T-helper 2 cell treated with Interferon-gamma antibody and Interleukin-4, amounts not matched to agents 5 μg/mL and 100 μg/mL, for 36 hours (primary cell): ENCODE measurements around the gene SERINC2.

Source experiments
- DNase-seq: peaks from one replicate; pipeline ENCODE4 v3.0.0; 2021; ENCODE audit warnings: low spot score
- H3K27ac Mint-ChIP-seq: one replicate; pipeline ENCODE4 v1.8.0; 2021; ENCODE audit warnings: mild to moderate bottlenecking, mixed read lengths
- H3K27me3 Mint-ChIP-seq: one replicate; pipeline ENCODE4 v1.8.0; 2021; ENCODE audit warnings: low read depth, mixed read lengths
- H3K36me3 Mint-ChIP-seq: one replicate; pipeline ENCODE4 v1.8.0; 2021; ENCODE audit warnings: low read depth, mixed read lengths
- H3K4me1 Mint-ChIP-seq: one replicate; pipeline ENCODE4 v1.8.0; 2021; ENCODE audit warnings: low read depth, mixed read lengths
- H3K4me3 Mint-ChIP-seq: one replicate; pipeline ENCODE4 v1.8.0; 2022; ENCODE audit warnings: mild to moderate bottlenecking, moderate library complexity, mixed read lengths
- H3K9me3 Mint-ChIP-seq: one replicate; pipeline ENCODE4 v1.8.0; 2021; ENCODE audit warnings: mixed read lengths

SERINC2 gene

GRCh38 chr1:31396633-31397351, 16.2 kb upstream of the SERINC2 start:
- Mint-ChIP-seq H3K4me1 (peaks cover 12% of the 10 kb centered on the region), H3K27ac (no peak overlapping the region)

GRCh38 chr1:31397360-31398095, 15.5 kb upstream of the SERINC2 start:
- Mint-ChIP-seq H3K27me3 (peaks cover 2% of the 10 kb centered on the region), H3K4me1 (peaks cover 12% of the 10 kb centered on the region), H3K4me3 (no peak overlapping the region), H3K9me3 (no peaks in the 10 kb centered on the region), H3K27ac (no peak overlapping the region), H3K36me3 (no peaks in the 10 kb centered on the region)
- DNase-seq: no peak

More at GRCh38 chr1:31396633-31397351, 16.2 kb upstream of the SERINC2 start:
- Mint-ChIP-seq H3K36me3 (no peaks in the 10 kb centered on the region), H3K27me3 (peaks cover 2% of the 10 kb centered on the region), H3K9me3 (no peaks in the 10 kb centered on the region), H3K4me3 (no peak overlapping the region)
- DNase-seq: no peak

GRCh38 chr1:31398246-31398645, 14.8 kb upstream of the SERINC2 start:
- peaks cover 2% of the 10 kb centered on the region for H3K27me3 Mint-ChIP-seq
- no peak overlapping the region for H3K27ac Mint-ChIP-seq
- no peak for DNase-seq
- H3K4me3 Mint-ChIP-seq: no peak overlapping the region
- no peaks in the 10 kb centered on the region for H3K9me3 Mint-ChIP-seq
- H3K4me1 Mint-ChIP-seq: peaks cover 12% of the 10 kb centered on the region
- no peaks in the 10 kb centered on the region for H3K36me3 Mint-ChIP-seq

GRCh38 chr1:31399976-31400375, 13.0 kb upstream of the SERINC2 start:
- no peak for DNase-seq
- Mint-ChIP-seq H3K27ac (no peak overlapping the region), H3K36me3 (no peaks in the 10 kb centered on the region)

GRCh38 chr1:31400393-31400792, 12.6 kb upstream of the SERINC2 start:
- no peak overlapping the region for H3K27ac Mint-ChIP-seq
- H3K4me3 Mint-ChIP-seq: no peak overlapping the region
- H3K4me1 Mint-ChIP-seq: peaks cover 1% of the 10 kb centered on the region
- peaks cover under 1% of the 10 kb centered on the region for H3K27me3 Mint-ChIP-seq
- no peaks in the 10 kb centered on the region for H3K36me3 Mint-ChIP-seq
- H3K9me3 Mint-ChIP-seq: no peaks in the 10 kb centered on the region
- no peak for DNase-seq

More at GRCh38 chr1:31399976-31400375, 13.0 kb upstream of the SERINC2 start:
- Mint-ChIP-seq H3K4me1 (peaks cover 4% of the 10 kb centered on the region), H3K27me3 (peaks cover 2% of the 10 kb centered on the region), H3K4me3 (no peak overlapping the region), H3K9me3 (no peaks in the 10 kb centered on the region)

- Mint-ChIP-seq H3K9me3 (no peaks in the 10 kb centered on the region), H3K4me1 (no peaks in the 10 kb centered on the region), H3K36me3 (no peaks in the 10 kb centered on the region), H3K4me3 (no peak overlapping the region), H3K27me3 (no peaks in the 10 kb centered on the region), H3K27ac (no peak overlapping the region)
- DNase-seq: no peak
These were observed 11.8 kb upstream of the SERINC2 start for GRCh38 chr1:31401241-31401640.

- H3K27ac Mint-ChIP-seq: no peak overlapping the region
- no peaks in the 10 kb centered on the region for H3K4me1 Mint-ChIP-seq
- DNase-seq: no peak
- peaks cover 3% of the 10 kb centered on the region for H3K27me3 Mint-ChIP-seq
- H3K4me3 Mint-ChIP-seq: no peak overlapping the region
- no peaks in the 10 kb centered on the region for H3K36me3 Mint-ChIP-seq
- no peaks in the 10 kb centered on the region for H3K9me3 Mint-ChIP-seq
These were observed 7.3 kb upstream of the SERINC2 start for GRCh38 chr1:31405578-31406245.

- Mint-ChIP-seq H3K27ac (no peak overlapping the region), H3K4me1 (no peaks in the 10 kb centered on the region), H3K27me3 (peaks cover 17% of the 10 kb centered on the region), H3K4me3 (no peak overlapping the region), H3K36me3 (no peaks in the 10 kb centered on the region), H3K9me3 (no peaks in the 10 kb centered on the region)
- DNase-seq: no peak
These were observed 5.9 kb upstream of the SERINC2 start for GRCh38 chr1:31407029-31407626.

GRCh38 chr1:31408788-31409318, 4.2 kb upstream of the SERINC2 start:
- Mint-ChIP-seq H3K4me1 (peaks cover 3% of the 10 kb centered on the region), H3K4me3 (no peak overlapping the region), H3K27ac (no peak overlapping the region), H3K36me3 (no peaks in the 10 kb centered on the region), H3K9me3 (no peaks in the 10 kb centered on the region), H3K27me3 (peaks cover 27% of the 10 kb centered on the region)
- no peak for DNase-seq

- no peaks in the 10 kb centered on the region for H3K9me3 Mint-ChIP-seq
- no peak for DNase-seq
- no peaks in the 10 kb centered on the region for H3K36me3 Mint-ChIP-seq
- H3K27ac Mint-ChIP-seq: no peak overlapping the region
- H3K27me3 Mint-ChIP-seq: peaks cover 40% of the 10 kb centered on the region
- H3K4me3 Mint-ChIP-seq: no peak overlapping the region
- peaks cover 3% of the 10 kb centered on the region for H3K4me1 Mint-ChIP-seq
These were observed 2.8 kb upstream of the SERINC2 start for GRCh38 chr1:31409946-31410858.

- H3K9me3 Mint-ChIP-seq: no peaks in the 10 kb centered on the region
- H3K27ac Mint-ChIP-seq: no peak overlapping the region
- peaks cover 3% of the 10 kb centered on the region for H3K4me1 Mint-ChIP-seq
- H3K4me3 Mint-ChIP-seq: no peak overlapping the region
- peaks cover 46% of the 10 kb centered on the region for H3K27me3 Mint-ChIP-seq
- no peak for DNase-seq
- no peaks in the 10 kb centered on the region for H3K36me3 Mint-ChIP-seq
These were observed 2.1 kb upstream of the SERINC2 start for GRCh38 chr1:31410871-31411270.

- Mint-ChIP-seq H3K27me3 (peaks cover 57% of the 10 kb centered on the region), H3K36me3 (no peaks in the 10 kb centered on the region), H3K9me3 (no peaks in the 10 kb centered on the region), H3K27ac (no peak overlapping the region), H3K4me1 (peaks cover 3% of the 10 kb centered on the region), H3K4me3 (peak overlapping the region; percentile 50)
- no peak for DNase-seq
These were observed 808 bp upstream of the SERINC2 start for GRCh38 chr1:31412205-31412604.
